ENCODE data around the gene RFWD3.

RFWD3 gene

DNA sequence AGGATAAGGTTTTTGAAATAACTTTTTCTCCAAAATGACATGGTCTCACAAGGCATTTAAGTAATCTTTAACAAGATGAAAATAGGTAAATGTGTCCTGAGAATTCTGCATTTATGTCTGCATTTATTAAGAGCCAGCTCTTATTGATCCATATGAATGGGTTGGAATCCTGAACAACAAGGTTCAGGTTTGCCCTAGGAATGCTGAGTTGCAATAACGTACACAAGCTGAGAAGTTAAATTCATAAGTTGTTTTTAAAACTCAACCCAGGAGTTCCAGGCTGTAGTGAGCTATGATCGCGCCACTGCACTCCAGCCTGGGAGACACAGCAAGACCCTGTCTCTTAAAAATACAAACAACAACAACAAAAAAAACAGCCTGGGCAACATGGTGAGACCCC, 87.8 kb downstream of the RFWD3 start:
- no peak overlapping the region for H3K27ac ChIP-seq (ENCODE audit: extremely low read depth, low read depth, low read length)
- no peaks in the 10 kb centered on the region for H3K9me3 ChIP-seq (ENCODE audit: control insufficient read depth, insufficient read depth, low read depth, low read length)
- H3K4me1 ChIP-seq (ENCODE audit: control insufficient read depth, insufficient read depth, low read length) = peaks cover 11% of the 10 kb centered on the region
- ChIA-PET POLR2A (interaction anchor here (1.7 kb wide), 1 partner anchor 23 kb away, joined by 4 read pairs; no protein-coding TSS in a partner anchor), CTCF (interaction anchor here (1.0 kb wide), 1 partner anchor 75 kb away, joined by 3 read pairs; no protein-coding TSS in a partner anchor)
- H3K4me3 ChIP-seq (ENCODE audit: low read depth, low read length) = no peak overlapping the region
- TF ChIP-seq, protein P1, sequence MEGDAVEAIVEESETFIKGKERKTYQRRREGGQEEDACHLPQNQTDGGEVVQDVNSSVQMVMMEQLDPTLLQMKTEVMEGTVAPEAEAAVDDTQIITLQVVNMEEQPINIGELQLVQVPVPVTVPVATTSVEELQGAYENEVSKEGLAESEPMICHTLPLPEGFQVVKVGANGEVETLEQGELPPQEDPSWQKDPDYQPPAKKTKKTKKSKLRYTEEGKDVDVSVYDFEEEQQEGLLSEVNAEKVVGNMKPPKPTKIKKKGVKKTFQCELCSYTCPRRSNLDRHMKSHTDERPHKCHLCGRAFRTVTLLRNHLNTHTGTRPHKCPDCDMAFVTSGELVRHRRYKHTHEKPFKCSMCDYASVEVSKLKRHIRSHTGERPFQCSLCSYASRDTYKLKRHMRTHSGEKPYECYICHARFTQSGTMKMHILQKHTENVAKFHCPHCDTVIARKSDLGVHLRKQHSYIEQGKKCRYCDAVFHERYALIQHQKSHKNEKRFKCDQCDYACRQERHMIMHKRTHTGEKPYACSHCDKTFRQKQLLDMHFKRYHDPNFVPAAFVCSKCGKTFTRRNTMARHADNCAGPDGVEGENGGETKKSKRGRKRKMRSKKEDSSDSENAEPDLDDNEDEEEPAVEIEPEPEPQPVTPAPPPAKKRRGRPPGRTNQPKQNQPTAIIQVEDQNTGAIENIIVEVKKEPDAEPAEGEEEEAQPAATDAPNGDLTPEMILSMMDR (tag by site-specific recombination; IDR thresholded peaks at IDR 0.05) = no peak
- TF ChIP-seq ZNF121 (tag by site-specific recombination; IDR thresholded peaks at IDR 0.05) (no peak), ZNF23 (tag by site-specific recombination; IDR thresholded peaks at IDR 0.05; ENCODE audit: borderline replicate concordance) (no peak)
- TF ChIP-seq, protein P2, sequence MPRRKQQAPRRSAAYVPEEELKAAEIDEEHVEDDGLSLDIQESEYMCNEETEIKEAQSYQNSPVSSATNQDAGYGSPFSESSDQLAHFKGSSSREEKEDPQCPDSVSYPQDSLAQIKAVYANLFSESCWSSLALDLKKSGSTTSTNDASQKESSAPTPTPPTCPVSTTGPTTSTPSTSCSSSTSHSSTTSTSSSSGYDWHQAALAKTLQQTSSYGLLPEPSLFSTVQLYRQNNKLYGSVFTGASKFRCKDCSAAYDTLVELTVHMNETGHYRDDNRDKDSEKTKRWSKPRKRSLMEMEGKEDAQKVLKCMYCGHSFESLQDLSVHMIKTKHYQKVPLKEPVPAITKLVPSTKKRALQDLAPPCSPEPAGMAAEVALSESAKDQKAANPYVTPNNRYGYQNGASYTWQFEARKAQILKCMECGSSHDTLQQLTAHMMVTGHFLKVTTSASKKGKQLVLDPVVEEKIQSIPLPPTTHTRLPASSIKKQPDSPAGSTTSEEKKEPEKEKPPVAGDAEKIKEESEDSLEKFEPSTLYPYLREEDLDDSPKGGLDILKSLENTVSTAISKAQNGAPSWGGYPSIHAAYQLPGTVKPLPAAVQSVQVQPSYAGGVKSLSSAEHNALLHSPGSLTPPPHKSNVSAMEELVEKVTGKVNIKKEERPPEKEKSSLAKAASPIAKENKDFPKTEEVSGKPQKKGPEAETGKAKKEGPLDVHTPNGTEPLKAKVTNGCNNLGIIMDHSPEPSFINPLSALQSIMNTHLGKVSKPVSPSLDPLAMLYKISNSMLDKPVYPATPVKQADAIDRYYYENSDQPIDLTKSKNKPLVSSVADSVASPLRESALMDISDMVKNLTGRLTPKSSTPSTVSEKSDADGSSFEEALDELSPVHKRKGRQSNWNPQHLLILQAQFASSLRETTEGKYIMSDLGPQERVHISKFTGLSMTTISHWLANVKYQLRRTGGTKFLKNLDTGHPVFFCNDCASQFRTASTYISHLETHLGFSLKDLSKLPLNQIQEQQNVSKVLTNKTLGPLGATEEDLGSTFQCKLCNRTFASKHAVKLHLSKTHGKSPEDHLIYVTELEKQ (tag by site-specific recombination; IDR thresholded peaks at IDR 0.05; ENCODE audit: borderline replicate concordance) = no peak
- TF ChIP-seq, protein P3, sequence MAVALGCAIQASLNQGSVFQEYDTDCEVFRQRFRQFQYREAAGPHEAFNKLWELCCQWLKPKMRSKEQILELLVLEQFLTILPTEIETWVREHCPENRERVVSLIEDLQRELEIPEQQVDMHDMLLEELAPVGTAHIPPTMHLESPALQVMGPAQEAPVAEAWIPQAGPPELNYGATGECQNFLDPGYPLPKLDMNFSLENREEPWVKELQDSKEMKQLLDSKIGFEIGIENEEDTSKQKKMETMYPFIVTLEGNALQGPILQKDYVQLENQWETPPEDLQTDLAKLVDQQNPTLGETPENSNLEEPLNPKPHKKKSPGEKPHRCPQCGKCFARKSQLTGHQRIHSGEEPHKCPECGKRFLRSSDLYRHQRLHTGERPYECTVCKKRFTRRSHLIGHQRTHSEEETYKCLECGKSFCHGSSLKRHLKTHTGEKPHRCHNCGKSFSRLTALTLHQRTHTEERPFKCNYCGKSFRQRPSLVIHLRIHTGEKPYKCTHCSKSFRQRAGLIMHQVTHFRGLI (tag by site-specific recombination; IDR thresholded peaks at IDR 0.05) = no peak
- H3K36me3 ChIP-seq (ENCODE audit: control insufficient read depth in 2 of 2, insufficient read depth in 1 of 2, low read length in 2 of 2) = no peaks in the 10 kb centered on the region

DNA sequence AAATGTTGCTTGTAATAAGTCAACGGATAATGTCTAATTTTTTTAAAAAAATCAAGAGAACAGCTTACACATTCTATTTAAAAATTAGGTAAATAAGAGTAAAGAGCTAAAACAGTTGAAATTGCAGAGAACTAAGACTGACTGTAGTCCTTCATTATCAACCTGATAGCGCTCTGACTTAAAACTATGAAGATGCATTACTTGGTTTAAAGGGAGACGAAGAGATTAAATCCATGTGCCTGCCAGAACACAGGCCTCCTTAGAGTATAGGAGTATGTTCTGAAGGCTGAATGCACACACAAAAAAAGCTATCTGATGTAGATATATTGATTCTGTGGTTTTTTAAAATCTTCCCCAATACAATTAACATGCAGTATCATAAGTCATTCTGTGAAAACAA, 88.2 kb downstream of the RFWD3 start:
- Histone ChIP-seq H3K36me3 (ENCODE audit: control insufficient read depth in 2 of 2, insufficient read depth in 1 of 2, low read length in 2 of 2) (no peaks in the 10 kb centered on the region), H3K4me1 (ENCODE audit: control insufficient read depth, insufficient read depth, low read length) (peaks cover 11% of the 10 kb centered on the region), H3K27ac (ENCODE audit: extremely low read depth, low read depth, low read length) (no peak overlapping the region), H3K4me3 (ENCODE audit: low read depth, low read length) (no peak overlapping the region), H3K9me3 (ENCODE audit: control insufficient read depth, insufficient read depth, low read depth, low read length) (no peaks in the 10 kb centered on the region)
- TF ChIP-seq, protein P4, sequence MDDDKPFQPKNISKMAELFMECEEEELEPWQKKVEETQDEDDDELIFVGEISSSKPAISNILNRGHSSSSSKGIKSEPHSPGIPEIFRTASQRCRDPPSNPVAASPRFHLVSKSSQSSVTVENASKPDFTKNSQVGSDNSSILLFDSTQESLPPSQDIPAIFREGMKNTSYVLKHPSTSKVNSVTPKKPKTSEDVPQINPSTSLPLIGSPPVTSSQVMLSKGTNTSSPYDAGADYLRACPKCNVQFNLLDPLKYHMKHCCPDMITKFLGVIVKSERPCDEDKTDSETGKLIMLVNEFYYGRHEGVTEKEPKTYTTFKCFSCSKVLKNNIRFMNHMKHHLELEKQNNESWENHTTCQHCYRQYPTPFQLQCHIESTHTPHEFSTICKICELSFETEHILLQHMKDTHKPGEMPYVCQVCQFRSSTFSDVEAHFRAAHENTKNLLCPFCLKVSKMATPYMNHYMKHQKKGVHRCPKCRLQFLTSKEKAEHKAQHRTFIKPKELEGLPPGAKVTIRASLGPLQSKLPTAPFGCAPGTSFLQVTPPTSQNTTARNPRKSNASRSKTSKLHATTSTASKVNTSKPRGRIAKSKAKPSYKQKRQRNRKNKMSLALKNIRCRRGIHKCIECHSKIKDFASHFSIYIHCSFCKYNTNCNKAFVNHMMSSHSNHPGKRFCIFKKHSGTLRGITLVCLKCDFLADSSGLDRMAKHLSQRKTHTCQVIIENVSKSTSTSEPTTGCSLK (tag by site-specific recombination; IDR thresholded peaks at IDR 0.05) = no peak
- no peak for TF ChIP-seq ZNF302 (tag by site-specific recombination; IDR thresholded peaks at IDR 0.05; ENCODE audit: low read depth)
- ChIA-PET POLR2A (interaction anchor here (1.7 kb wide), 1 partner anchor 23 kb away, joined by 4 read pairs; no protein-coding TSS in a partner anchor), CTCF (interaction anchor here (1.0 kb wide), 1 partner anchor 75 kb away, joined by 3 read pairs; no protein-coding TSS in a partner anchor)

DNA sequence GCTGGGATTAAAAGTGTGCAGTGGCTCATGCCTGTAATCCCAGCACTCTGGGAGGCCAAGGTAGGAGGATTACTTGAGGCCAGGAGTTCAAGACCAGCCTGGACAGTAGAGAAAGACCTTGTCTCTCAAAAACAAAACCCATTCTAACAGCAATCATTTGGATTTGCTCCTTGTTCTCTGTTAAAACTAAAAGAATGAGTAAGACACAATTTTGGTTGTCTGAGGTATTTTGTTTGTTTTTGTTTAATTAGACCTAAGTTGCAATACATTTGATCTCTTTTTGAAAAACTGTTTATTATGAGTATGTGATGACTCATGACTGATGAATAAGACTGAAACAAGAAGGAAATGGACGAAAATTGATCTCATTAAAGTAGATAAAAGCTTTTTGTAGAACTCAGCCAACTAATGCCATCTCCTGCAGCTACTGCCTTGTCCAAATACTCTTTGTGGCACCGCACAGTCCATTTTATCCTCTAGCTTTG, 88.8 kb downstream of the RFWD3 start:
- ChIA-PET POLR2A (interaction anchor here (1.7 kb wide), 1 partner anchor 24 kb away, joined by 4 read pairs; no protein-coding TSS in a partner anchor), CTCF (interaction anchor here (0.7 kb wide), 1 partner anchor 46 kb away, joined by 3 read pairs; no protein-coding TSS in a partner anchor)
- no peaks in the 10 kb centered on the region for H3K36me3 ChIP-seq (ENCODE audit: control insufficient read depth in 2 of 2, insufficient read depth in 1 of 2, low read length in 2 of 2)
- H3K4me1 ChIP-seq (ENCODE audit: control insufficient read depth, insufficient read depth, low read length) = peaks cover 11% of the 10 kb centered on the region
- H3K9me3 ChIP-seq (ENCODE audit: control insufficient read depth, insufficient read depth, low read depth, low read length) = no peaks in the 10 kb centered on the region
- no peak overlapping the region for H3K4me3 ChIP-seq (ENCODE audit: low read depth, low read length)
- H3K27ac ChIP-seq (ENCODE audit: extremely low read depth, low read depth, low read length) = no peak overlapping the region
- TF ChIP-seq ZNF677 (tag by site-specific recombination; IDR thresholded peaks at IDR 0.05) (no peak), ZNF664 (tag by site-specific recombination; IDR thresholded peaks at IDR 0.05) (peak; percentile 73), ZNF169 (tag by site-specific recombination; IDR thresholded peaks at IDR 0.05) (no peak), GFI1B (tag by site-specific recombination; IDR thresholded peaks at IDR 0.05) (0 out of 2 replicates have a peak, but pooled peaks have one; percentile 22), ZFP3 (tag by site-specific recombination; IDR thresholded peaks at IDR 0.05; ENCODE audit: low read depth) (no peak), ZXDB (tag by site-specific recombination; IDR thresholded peaks at IDR 0.05) (peak; percentile 80), ZNF501 (tag by site-specific recombination; IDR thresholded peaks at IDR 0.05) (no peak), ZNF600 (tag by site-specific recombination; IDR thresholded peaks at IDR 0.05) (peak; percentile 48; the same call in 1 of the 2 replicates)
- TF ChIP-seq, protein P5, sequence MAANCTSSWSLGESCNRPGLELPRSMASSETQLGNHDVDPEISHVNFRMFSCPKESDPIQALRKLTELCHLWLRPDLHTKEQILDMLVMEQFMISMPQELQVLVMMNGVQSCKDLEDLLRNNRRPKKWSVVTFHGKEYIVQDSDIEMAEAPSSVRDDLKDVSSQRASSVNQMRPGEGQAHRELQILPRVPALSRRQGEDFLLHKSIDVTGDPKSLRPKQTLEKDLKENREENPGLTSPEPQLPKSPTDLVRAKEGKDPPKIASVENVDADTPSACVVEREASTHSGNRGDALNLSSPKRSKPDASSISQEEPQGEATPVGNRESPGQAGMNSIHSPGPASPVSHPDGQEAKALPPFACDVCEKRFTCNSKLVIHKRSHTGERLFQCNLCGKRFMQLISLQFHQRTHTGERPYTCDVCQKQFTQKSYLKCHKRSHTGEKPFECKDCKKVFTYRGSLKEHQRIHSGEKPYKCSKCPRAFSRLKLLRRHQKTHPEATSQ (tag by site-specific recombination; IDR thresholded peaks at IDR 0.05) = no peak
- TF ChIP-seq, protein P6, sequence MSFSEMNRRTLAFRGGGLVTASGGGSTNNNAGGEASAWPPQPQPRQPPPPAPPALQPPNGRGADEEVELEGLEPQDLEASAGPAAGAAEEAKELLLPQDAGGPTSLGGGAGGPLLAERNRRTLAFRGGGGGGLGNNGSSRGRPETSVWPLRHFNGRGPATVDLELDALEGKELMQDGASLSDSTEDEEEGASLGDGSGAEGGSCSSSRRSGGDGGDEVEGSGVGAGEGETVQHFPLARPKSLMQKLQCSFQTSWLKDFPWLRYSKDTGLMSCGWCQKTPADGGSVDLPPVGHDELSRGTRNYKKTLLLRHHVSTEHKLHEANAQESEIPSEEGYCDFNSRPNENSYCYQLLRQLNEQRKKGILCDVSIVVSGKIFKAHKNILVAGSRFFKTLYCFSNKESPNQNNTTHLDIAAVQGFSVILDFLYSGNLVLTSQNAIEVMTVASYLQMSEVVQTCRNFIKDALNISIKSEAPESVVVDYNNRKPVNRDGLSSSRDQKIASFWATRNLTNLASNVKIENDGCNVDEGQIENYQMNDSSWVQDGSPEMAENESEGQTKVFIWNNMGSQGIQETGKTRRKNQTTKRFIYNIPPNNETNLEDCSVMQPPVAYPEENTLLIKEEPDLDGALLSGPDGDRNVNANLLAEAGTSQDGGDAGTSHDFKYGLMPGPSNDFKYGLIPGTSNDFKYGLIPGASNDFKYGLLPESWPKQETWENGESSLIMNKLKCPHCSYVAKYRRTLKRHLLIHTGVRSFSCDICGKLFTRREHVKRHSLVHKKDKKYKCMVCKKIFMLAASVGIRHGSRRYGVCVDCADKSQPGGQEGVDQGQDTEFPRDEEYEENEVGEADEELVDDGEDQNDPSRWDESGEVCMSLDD (tag by site-specific recombination; IDR thresholded peaks at IDR 0.05) = no peak

Data from HEK293 (cell line).